Activated T-helper 1 cell treated with anti-CD3 and anti-CD28 coated beads, Interleukin-12 subunit alpha, Interleukin-12 subunit beta, Interleukin-2, Interleukin-4 antibody, amounts not matched to agents 30 ng/mL and 10 ng/mL and 1 ng/mL, durations not matched to agents 14 hours and 24 hours and 36 hours (primary cell): ENCODE measurements around the gene MTURN. TPM values are rescaled to one million over a fixed set of nuclear protein-coding genes. Genes with fewer than 3 reads are reported as not detected.

Experiments used
- DNase-seq: peaks from one replicate; pipeline ENCODE4 v3.0.0; 2021; ENCODE audit warnings: low spot score
- H3K27ac Mint-ChIP-seq: one replicate; pipeline ENCODE4 v1.8.0; 2021; ENCODE audit warnings: mild to moderate bottlenecking, mixed read lengths
- H3K27me3 Mint-ChIP-seq: one replicate; pipeline ENCODE4 v1.8.0; 2022; ENCODE audit warnings: mild to moderate bottlenecking, moderate library complexity, mixed read lengths; ENCODE audit not compliant: insufficient read depth
- H3K36me3 Mint-ChIP-seq: one replicate; pipeline ENCODE4 v1.8.0; 2021; ENCODE audit warnings: low read depth, mixed read lengths
- H3K4me1 Mint-ChIP-seq: one replicate; pipeline ENCODE4 v1.8.0; 2021; ENCODE audit warnings: low read depth, mixed read lengths
- H3K4me3 Mint-ChIP-seq: one replicate; pipeline ENCODE4 v1.8.0; 2021; ENCODE audit warnings: mild to moderate bottlenecking, moderate library complexity, mixed read lengths
- H3K9me3 Mint-ChIP-seq: one replicate; pipeline ENCODE4 v1.8.0; 2021; ENCODE audit warnings: mixed read lengths
- intact Hi-C: fragments of 100-400 bp; cut with micrococcal nuclease; formaldehyde crosslinking; loops from one replicate; pipeline ENCODE4 v1.15.1; 2024
- total RNA-seq: library from RNA; stranded (reverse); gene quantifications from 2 replicates; pipeline ENCODE4 v1.2.3, GENCODE V29; 2022

MTURN gene
- total RNA-seq, 1 donor from 2014 or later: 3.9 TPM

- intact Hi-C loops: no loop called here
- peaks cover 2% of the 10 kb centered on the region for H3K27me3 Mint-ChIP-seq
- peaks cover 44% of the 10 kb centered on the region for H3K4me1 Mint-ChIP-seq
- H3K36me3 Mint-ChIP-seq: peaks cover 2% of the 10 kb centered on the region
- no peak for DNase-seq
- no peak overlapping the region for H3K4me3 Mint-ChIP-seq
- no peak overlapping the region for H3K27ac Mint-ChIP-seq
- no peaks in the 10 kb centered on the region for H3K9me3 Mint-ChIP-seq
These were observed 22.4 kb downstream of the MTURN start for GRCh38 chr7:30157204-30157603.

- Mint-ChIP-seq H3K4me3 (no peak overlapping the region), H3K4me1 (peaks cover 61% of the 10 kb centered on the region), H3K27ac (no peak overlapping the region), H3K36me3 (peaks cover 2% of the 10 kb centered on the region), H3K27me3 (peaks cover 2% of the 10 kb centered on the region), H3K9me3 (no peaks in the 10 kb centered on the region)
- no peak for DNase-seq
- intact Hi-C loops: no loop called here
These were observed 24.4 kb downstream of the MTURN start for GRCh38 chr7:30159163-30159562.

- no peaks in the 10 kb centered on the region for H3K9me3 Mint-ChIP-seq
- H3K36me3 Mint-ChIP-seq: peaks cover 2% of the 10 kb centered on the region
- DNase-seq: no peak
- H3K4me3 Mint-ChIP-seq: no peak overlapping the region
- intact Hi-C loops: loop anchor here (1.0 kb wide), 1 partner anchor 24 kb away; no protein-coding TSS in a partner anchor
- H3K27ac Mint-ChIP-seq: no peak overlapping the region
- peaks cover 67% of the 10 kb centered on the region for H3K4me1 Mint-ChIP-seq
- peaks cover 2% of the 10 kb centered on the region for H3K27me3 Mint-ChIP-seq
These were observed 24.9 kb downstream of the MTURN start for GRCh38 chr7:30159698-30160143.

- Mint-ChIP-seq H3K36me3 (peaks cover 2% of the 10 kb centered on the region), H3K4me3 (no peak overlapping the region), H3K4me1 (peaks cover 68% of the 10 kb centered on the region), H3K27ac (peak overlapping the region; percentile 45), H3K27me3 (peaks cover 2% of the 10 kb centered on the region), H3K9me3 (no peaks in the 10 kb centered on the region)
- DNase-seq: no peak
- intact Hi-C loops: loop anchor here (1.0 kb wide), 1 partner anchor 25 kb away; no protein-coding TSS in a partner anchor
These were observed 25.5 kb downstream of the MTURN start for GRCh38 chr7:30160329-30160728.

GRCh38 chr7:30162133-30162532 lies 27.3 kb downstream of the MTURN start:
- H3K36me3 Mint-ChIP-seq: peaks cover 2% of the 10 kb centered on the region
- peaks cover 64% of the 10 kb centered on the region for H3K4me1 Mint-ChIP-seq
- no peak for DNase-seq
- H3K4me3 Mint-ChIP-seq: peak overlapping the region; percentile 44
- intact Hi-C loops: loop anchor here (1.0 kb wide), 1 partner anchor 122 kb away; the partner anchor contains the start of gene ZNRF2
- no peaks in the 10 kb centered on the region for H3K9me3 Mint-ChIP-seq
- peaks cover 2% of the 10 kb centered on the region for H3K27me3 Mint-ChIP-seq
- H3K27ac Mint-ChIP-seq: peak overlapping the region; percentile 20

DNA sequence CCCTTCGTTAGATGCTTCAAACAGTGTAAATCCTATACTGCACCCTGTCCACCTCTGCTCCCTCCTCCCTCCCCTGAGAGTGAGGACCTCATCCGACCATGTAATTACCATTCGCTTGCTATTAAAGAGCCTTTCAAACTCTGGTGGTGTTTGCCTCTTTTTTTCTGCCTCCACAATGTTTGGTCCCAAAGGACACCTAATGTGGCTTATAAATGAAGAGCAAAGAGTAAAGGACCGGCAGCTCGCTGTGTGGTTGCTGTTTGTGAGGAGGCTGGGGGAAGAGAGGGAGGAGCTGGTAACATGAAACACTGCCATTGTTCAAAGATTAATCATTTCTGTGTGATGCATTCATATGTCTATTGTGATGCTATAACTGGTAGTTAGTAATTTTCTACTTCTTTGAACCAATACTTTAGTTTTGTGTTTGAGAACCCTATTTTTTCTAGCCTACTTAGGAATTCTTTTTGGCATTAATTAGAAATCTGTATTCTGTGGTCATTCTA lies 27.9 kb downstream of the MTURN start:
- H3K27me3 Mint-ChIP-seq: peaks cover 2% of the 10 kb centered on the region
- intact Hi-C loops: loop anchor here (1.0 kb wide), 1 partner anchor 122 kb away; the partner anchor contains the start of gene ZNRF2
- peaks cover 59% of the 10 kb centered on the region for H3K4me1 Mint-ChIP-seq
- H3K36me3 Mint-ChIP-seq: peaks cover 2% of the 10 kb centered on the region
- peak overlapping the region; percentile 67 for H3K27ac Mint-ChIP-seq
- H3K9me3 Mint-ChIP-seq: no peaks in the 10 kb centered on the region
- no peak for DNase-seq
- peak overlapping the region; percentile 44 for H3K4me3 Mint-ChIP-seq

- intact Hi-C loops: no loop called here
These were observed 28.6 kb downstream of the MTURN start for GRCh38 chr7:30163231-30163894.

GRCh38 chr7:30164567-30164966 lies 29.8 kb downstream of the MTURN start:
- no peak overlapping the region for H3K27ac Mint-ChIP-seq
- intact Hi-C loops: loop anchor here (1.0 to 2.0 kb wide), 3 partner anchors 188 to 400 kb away; no protein-coding TSS in a partner anchor
- H3K4me1 Mint-ChIP-seq: peaks cover 45% of the 10 kb centered on the region

More at GRCh38 chr7:30163231-30163894, 28.6 kb downstream of the MTURN start:
- H3K4me1 Mint-ChIP-seq: peaks cover 53% of the 10 kb centered on the region
- no peak for DNase-seq
- peaks cover 2% of the 10 kb centered on the region for H3K27me3 Mint-ChIP-seq
- peaks cover 2% of the 10 kb centered on the region for H3K36me3 Mint-ChIP-seq
- H3K9me3 Mint-ChIP-seq: no peaks in the 10 kb centered on the region
- peak overlapping the region; percentile 7 for H3K27ac Mint-ChIP-seq
- H3K4me3 Mint-ChIP-seq: peak overlapping the region; percentile 27

DNA sequence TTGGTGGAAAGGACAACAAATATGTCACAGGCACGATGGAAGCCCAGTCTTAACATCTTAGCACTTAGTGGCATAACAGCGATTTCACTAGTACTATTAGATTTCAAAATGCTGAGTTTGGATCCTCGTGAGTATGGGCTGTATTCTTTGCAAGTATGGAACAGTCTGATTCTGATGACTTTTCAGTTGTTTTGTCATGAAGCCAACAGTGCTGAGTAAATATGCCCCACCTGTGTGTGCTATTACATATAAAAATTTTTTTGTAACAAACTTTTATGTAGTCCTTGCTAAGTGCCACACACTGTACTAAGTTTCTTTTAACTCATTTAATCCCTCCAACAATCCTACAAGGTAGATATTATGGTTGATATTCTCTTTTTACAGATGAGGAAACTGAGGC lies 30.8 kb downstream of the MTURN start:
- no peak overlapping the region for H3K27ac Mint-ChIP-seq
- intact Hi-C loops: loop anchor here (2.0 kb wide), 1 partner anchor 247 kb away; no protein-coding TSS in a partner anchor
- no peaks in the 10 kb centered on the region for H3K9me3 Mint-ChIP-seq
- no peaks in the 10 kb centered on the region for H3K36me3 Mint-ChIP-seq
- H3K4me3 Mint-ChIP-seq: no peak overlapping the region
- peaks cover 9% of the 10 kb centered on the region for H3K27me3 Mint-ChIP-seq
- DNase-seq: no peak
- peaks cover 35% of the 10 kb centered on the region for H3K4me1 Mint-ChIP-seq

More at GRCh38 chr7:30164567-30164966, 29.8 kb downstream of the MTURN start:
- Mint-ChIP-seq H3K27me3 (peaks cover 3% of the 10 kb centered on the region), H3K9me3 (no peaks in the 10 kb centered on the region), H3K4me3 (no peak overlapping the region), H3K36me3 (peaks cover 2% of the 10 kb centered on the region)
- no peak for DNase-seq

GRCh38 chr7:30166155-30166840 lies 31.5 kb downstream of the MTURN start:
- Mint-ChIP-seq H3K9me3 (no peaks in the 10 kb centered on the region), H3K27me3 (peaks cover 16% of the 10 kb centered on the region), H3K27ac (no peak overlapping the region), H3K36me3 (no peaks in the 10 kb centered on the region), H3K4me1 (peaks cover 29% of the 10 kb centered on the region), H3K4me3 (no peak overlapping the region)
- intact Hi-C loops: no loop called here
- no peak for DNase-seq

DNA sequence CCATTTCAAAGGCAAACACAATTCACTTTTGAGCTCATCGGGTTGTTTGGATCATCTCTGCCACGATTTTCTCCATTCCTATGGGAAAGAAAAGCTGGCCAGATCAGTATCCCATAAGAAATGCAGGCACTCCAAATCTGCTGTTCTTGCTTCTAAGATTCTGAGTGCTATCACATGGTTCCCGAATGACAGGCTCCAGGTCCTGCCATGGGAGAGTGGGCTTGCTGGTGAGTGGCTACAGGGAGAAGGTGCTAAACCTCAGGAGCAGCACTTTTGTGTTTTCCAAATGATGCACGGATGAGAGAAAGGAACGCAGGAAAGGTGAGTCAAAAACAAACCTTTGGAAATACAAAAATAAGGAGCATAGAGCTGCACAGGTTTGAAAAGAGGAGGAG lies 32.1 kb downstream of the MTURN start:
- Mint-ChIP-seq H3K4me1 (peaks cover 27% of the 10 kb centered on the region), H3K36me3 (no peaks in the 10 kb centered on the region), H3K27me3 (peaks cover 17% of the 10 kb centered on the region), H3K27ac (no peak overlapping the region), H3K4me3 (no peak overlapping the region), H3K9me3 (no peaks in the 10 kb centered on the region)
- intact Hi-C loops: no loop called here
- DNase-seq: no peak

GRCh38 chr7:30167901-30168300 lies 33.1 kb downstream of the MTURN start:
- Mint-ChIP-seq H3K27ac (no peak overlapping the region), H3K9me3 (no peaks in the 10 kb centered on the region), H3K4me1 (peaks cover 16% of the 10 kb centered on the region), H3K36me3 (no peaks in the 10 kb centered on the region), H3K4me3 (no peak overlapping the region), H3K27me3 (peaks cover 15% of the 10 kb centered on the region)
- no peak for DNase-seq
- intact Hi-C loops: no loop called here
